Fibroblast of skin of right quadriceps (primary cell): Measurements from ENCODE around the gene DYSF.
"Not testable (repeated sequence)": the region's sequence is repeated elsewhere in the genome, so short reads cannot be mapped to it uniquely, and the experiment has no call there.

Experiments
- DNase-seq: peaks from one replicate; pipeline ENCODE4 v3.0.0-alpha.2; 2013

The DYSF gene

DNA sequence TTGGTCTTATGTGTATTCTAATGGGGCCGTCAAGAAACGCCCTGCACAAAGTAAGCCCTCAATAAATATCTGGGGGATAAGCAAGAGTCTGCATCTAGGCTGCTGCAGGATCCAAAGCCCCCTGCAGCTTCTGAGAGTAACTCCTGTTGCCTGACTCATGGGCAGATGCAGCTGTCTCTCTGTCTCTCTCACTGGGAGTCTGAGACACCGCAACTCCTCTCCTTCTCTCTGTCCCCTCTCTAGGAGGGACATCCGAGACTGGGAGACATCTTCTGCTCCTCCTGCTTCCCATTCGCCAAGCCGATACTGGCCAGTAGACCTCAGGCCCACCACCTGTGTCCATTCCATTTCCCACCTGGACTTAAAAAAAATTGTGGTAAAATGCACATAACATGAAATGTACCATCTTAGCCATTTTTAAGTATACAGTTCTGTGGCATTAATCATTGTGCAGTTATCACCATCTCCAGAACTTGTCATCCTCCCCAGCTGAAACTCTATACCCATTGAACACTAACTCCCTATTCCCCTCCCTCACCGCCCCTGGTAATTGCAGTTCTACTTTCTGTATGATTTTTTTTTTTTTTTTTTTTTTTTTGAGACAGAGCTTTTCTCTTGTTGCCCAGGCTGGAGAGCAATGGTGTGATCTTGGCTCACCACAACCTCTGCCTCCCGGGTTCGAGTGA lies 20.1 kb downstream of the DYSF start:
- no peak for DNase-seq

DNA sequence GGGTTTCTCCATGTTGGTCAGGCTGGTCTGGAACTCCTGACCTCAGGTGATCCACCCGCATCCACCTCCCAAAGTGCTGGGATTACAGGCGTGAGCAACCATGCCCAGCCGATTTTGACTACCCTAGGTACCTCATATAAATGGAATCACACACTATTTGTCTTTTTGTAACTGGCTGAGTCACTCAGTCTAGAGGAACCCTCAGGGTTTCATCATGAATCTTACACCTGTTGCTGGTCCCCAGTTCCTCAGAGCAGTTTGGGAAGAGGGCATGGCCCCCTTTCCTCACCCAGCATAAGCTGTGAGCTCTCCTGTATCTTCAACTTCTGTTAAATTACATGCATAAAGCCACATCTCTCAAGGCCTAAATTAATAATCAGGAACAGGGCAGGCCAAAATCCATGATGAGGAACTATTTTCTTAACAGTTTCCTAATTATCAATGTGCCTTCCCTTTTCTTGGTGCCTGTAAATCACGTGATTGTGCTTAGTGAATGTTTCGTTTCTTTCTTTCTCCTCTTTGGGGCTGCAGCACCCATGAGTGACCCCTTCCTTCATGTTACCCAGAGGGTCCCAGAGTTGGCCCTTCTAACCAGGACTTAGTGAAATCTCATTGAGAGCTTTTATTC lies 20.9 kb downstream of the DYSF start:
- no peak for DNase-seq

DNA sequence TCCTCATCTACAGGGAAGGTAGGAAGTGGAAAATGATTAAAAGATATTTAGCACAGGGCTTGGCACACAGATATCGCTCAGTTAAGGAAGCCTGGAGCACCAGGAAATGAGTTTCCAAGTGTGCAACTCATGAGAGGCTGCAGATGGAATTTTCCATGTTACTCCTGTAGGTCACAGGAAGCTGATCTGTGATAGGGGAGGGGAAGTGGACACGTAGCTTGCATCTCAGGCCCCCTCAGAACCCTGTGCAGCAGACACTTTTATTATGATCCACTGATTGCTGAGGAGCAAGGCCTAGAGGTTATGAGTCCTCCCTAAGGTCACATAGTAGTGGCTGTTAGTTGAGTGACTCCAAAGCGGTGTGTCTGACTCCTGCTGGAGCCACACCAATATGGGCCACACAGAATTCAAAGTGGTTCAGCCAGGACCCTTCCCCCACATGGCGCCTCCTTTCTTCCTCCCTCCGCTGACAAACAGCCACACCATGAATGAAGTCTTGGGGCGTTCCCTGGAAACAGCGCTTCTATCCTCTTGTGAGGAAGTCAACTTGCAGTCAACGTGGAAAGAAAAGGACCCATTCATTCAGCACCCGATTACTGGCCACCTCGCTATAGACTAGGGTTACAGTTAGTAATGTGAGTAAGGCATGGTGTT lies 21.5 kb downstream of the DYSF start:
- no peak for DNase-seq

DNA sequence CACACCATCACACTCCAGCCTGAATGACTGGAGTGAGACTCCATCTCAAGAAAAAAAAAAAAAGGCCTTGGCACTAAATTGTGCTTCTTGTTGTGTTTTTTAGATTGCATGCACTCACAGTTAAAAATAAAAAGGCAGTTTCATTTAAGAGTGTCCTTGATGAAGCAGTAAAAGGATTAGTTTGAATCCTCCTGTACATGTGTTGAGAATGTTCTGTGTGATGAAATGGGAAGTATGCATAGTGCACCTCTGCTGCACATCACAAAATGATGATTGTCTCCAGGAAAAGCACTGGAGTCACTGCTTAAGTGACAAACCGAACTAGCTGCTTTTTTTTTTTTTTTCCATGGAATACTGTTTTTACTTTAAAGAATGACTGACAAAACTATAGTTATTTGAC lies 23.1 kb downstream of the DYSF start:
- no peak for DNase-seq

DNA sequence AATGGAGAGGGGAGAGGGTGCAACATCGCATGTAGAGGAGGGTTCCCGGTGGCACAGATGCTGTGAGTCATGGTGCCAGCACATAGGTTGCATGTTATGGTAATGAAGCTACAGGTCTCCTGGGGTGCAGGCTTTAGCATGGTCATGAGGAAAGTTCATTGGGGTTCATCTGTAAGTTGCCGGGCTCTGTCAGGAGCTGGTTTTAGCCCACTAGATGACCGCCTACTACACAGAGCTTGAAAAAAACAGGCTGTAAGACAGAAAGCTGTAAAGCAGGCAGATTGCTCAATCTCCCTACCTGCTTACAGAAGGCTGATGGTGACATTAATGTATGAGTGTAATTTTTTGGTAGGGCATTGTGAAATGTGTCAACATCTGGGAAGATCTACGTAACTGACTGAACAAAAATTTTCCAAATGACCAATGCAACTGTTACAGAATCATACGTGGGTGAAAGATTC lies 23.9 kb downstream of the DYSF start:
- DNase-seq = no peak

DNA sequence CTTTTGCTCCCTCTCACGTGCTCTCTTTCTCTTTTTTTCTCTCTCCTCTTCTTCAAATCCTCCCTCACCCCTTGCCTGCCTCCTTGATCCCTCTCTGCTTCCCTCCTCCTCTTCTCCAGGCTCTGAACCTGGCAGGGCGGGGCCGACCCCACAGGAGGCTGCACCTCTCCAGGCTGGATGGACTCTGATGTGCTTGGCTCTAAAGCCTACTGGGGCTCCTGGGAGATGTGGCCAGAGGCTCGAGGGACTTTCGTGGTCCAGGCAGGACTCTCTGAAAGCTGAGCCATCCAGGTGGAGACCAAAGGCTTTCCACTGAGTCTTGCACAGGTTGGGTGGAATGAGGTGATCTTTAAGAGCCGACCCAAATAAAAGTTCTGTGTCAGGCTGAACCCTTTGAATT lies 25.4 kb downstream of the DYSF start:
- no peak for DNase-seq

DNA sequence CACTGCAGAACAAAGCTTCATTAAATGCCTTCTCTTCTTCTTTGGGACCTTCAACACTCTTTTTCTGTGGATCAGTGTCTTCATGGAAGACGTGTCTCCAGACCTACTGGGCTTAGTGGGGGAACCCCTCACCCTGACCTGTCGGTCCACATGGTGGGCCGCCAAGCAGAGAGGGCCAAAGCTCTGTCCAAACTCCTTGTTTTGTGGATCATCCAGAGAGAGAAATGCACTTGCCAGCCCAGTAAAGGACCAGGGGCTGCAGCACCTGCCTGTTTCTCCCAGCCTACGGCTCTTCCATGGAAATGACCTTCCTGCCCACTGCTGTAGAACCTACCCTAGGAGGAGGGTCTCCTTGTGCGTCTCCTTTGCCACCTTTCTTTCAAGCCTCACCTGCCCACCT lies 25.9 kb downstream of the DYSF start:
- no peak for DNase-seq

DNA sequence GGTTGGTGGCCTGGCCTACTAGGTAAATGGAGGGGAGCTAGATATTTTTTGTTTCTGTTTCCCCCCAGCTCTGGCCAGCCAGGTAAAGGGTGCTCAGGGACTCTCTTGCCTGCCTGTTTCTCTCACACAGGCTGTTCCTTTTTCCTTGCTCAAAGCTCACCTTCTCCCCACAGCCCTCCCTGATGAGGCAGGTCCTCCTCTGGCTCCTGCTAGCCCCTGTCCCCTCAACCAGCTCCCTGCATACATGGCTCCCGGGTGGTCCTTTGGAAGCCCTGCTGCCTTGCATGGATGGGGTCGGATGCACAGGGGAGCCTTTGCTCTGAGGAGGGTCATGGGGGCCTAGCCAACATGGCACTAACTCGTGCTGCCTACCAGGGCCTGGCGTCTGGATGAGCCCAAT lies 27.8 kb downstream of the DYSF start:
- DNase-seq = no peak

DNA sequence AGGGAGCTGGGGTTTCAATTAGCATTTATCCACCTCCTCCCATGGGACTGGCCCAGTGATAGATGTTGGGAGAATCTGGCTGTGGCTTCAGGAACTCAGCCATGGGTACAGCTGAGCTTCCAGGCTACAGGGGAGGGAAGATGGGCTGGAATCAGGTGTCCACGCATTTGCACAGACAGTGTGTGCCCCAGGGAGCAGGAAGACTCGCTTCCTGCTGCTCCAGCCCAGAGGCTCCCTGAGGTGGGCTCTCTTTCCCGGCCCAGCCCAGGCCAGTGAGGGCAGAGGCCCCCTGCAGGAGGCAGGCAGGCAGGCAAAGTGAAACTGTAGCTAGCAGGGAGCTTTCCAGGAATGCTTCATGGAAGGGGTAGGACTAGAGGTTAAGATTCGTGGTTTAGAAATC lies 28.7 kb downstream of the DYSF start:
- DNase-seq = no peak

DNA sequence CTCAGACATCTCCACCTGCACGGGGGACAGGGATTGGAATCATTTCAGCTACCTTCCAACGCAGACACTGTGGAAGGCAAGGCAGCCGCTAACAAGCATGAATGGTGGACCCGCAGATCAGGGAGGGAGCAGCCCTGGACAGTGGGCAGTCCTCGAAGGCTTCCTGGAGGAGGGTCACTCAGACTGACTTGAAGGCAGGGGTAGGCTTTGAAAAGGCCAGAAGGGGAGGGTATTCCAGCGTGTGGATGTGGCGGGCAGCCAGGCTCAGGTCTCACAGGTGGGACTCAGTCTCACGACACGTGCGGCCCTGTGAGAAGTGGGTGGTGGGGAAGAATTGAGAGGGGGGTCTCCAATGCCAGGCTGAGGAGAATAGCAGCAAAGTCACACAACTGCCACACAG lies 29.9 kb downstream of the DYSF start:
- no peak for DNase-seq

DNA sequence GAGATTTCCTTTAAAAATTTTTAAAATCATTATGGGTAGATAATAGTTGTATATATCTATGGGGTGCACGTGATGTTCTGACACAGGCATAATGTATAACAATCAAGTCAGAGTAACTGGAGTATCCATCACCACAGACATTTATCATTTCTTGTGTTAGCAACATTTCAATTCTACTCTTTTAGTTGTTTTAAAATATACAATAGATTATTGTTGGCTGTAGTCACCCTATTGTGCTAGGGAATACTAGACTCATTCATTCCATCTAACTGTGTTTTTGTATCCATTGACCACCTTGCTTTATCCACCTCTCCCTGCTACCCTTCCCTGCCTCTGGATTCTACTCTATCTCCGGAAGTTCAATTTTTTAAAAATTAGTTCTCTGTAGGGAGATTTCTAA lies 31.0 kb downstream of the DYSF start:
- no peak for DNase-seq

DNA sequence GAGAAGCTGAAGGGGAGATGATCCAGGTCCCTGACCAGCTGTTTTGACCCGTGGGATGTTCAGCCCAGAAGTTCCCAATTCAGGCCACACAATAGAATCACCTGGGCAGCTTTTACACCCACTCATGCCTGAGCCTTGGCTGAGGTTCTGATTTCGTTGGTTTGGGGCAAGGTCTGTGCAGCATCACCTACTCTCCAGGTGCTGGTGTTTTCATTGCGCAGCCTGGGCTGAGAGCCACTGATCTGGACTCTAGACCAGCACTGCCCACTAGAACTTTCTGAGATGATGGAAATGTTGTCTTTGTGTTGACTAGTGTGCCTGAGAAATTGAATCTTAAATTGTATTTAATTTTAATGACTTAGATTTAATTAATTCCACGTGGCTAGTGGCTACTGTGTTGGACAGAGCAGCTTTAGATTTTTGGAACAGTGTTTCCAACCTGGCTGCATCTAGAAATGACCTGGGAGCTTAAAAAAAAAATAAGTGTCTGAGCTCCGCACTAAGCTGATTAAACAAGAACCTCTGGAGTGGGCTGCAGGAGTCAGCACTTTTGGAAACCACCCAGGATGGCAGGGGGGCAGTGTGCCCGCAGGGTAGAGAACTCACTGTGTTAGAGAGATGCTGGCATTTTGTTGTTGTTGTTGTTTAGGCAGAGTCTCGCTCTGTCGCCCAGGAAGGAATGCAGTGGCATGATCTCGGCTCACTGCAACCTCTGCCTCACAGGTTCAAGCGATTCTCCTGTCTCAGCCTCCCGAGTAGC lies 33.7 kb downstream of the DYSF start:
- DNase-seq = no peak

DNA sequence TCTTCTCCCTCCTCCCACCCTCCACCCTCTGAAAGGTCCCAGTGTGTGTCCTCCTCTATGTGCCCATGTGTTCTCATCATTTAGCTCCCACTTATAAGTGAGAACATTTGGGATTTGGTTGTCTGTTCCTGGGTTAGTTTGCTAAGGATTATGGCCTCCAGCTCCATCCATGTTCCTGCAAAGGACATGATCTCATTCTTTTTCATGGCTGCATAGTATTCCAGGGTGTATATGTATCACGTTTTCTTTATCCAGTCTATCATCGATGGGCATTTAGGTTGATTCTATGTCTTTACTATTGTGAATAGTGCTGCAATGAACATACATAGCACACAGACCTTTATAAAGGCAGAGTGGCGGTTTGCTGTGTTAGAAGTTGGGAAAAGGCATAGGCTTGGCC lies 38.2 kb downstream of the DYSF start:
- DNase-seq = not testable (repeated sequence)

DNA sequence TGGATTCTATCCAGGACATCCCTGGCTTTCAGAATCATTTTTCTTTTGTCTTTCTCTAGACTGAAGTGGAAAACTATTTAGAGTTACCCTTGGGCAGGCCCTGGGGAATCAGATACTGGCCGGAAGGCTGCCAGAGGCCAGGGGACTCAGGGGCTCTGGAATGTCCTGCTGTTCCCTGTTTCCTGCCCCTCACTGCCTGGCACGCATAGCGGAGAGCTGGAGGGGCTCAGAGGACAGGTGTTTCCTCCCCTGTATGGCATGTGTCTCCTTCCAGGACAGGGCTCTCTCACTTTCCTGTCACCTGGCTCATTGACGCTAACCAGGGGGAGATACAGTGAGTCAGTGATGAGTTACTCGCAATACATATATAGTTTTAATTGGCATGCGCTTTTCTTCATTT lies 38.8 kb downstream of the DYSF start:
- no peak for DNase-seq

DNA sequence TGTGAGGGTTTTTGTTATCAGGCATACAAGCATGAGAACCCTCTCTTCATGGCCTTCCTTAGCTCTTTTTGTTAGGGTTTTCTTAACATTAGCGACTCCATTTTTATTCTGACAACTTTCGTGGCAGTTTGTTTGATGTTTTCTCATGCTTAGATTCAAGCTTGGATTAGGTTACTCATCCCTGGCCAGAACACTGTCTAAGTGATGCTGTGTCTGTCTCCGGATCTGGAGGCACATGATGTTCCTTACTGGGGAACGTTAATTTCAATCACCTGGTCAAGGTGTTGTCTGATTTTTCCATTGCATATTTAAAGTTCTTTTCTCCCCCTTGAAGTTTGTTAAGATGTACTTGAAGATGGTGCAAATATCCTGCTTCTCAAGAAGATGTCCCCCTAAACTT lies 40.7 kb downstream of the DYSF start:
- DNase-seq = no peak

DNA sequence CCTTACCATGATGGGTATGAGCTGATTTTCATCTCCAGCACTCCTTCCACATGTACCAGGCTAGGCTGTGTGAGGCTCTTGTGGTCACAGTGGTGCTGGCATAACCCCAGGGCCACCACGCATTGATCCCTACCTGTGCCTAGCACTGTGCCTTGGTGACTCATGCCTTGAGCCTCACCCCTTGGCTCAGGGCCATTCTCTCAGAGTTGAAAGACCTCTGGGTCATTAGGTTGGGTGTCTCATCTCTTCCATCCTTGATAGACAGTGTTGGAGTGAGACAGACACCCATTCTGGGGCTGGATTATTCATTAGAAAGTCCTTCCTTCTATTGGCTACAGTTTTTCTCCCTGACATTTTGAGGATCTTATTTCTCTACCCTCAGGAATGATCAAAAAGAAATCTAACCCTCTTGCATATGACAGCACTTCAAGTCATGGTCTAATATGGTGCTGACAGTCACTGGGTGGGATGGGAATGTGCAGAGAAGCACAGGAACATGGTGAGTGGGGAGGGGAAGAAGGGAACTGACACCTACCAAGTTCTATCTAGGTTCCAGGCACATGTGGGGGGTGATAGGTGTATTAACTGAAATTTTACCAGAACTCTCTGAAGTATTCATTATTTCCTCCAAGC lies 41.3 kb downstream of the DYSF start:
- no peak for DNase-seq

DNA sequence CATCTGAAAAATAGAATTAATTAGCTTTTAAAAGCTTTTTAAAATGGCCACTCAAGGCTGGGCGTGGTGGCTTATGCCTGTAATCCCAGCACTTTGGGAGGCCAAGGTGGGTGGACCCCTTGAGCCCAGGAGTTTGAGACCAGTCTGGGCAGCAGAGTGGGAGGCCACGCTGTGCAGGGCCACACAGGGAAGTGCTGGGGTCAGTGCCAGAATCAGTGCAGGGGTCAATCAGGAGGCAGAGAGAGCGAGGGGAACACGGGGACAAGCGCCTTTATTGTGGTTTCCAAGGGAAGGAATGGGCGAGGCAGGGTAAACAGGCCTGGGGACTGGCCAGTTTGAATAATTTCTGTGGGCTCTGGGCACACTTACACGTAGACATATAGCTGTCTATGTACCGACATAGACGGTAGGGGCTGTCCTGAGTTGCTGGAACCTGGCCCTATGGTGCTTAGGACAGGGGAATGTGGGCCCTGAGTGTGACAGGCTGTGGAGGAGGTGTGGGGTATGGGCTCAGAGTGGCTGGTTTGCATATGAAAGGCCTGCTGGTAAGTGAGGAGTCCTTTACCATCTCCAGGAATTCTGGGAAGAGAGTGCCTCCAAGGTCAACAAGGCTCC lies 42.9 kb downstream of the DYSF start:
- no peak for DNase-seq

DNA sequence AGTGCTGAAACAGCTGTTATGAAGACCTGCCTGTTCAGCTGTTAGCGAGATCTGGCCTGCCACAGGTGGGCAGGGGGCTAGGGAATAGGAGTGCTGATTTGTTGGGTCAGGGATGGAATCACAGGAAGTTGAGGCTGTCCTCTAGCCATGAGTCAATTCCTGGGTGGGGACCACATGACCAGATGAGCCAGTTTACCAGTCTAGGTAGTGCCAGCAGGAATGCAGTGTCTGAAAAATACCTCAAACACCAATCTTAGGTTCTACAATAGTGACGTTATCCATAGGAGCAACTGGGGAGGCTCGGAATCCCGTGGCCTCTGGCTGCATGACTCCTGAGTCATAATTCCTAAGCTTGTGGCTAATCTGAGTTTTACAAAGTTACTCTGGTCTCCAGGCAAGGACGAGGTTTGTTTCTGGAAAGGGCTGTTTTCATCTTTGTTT lies 44.9 kb downstream of the DYSF start:
- peak; percentile 82 for DNase-seq

DNA sequence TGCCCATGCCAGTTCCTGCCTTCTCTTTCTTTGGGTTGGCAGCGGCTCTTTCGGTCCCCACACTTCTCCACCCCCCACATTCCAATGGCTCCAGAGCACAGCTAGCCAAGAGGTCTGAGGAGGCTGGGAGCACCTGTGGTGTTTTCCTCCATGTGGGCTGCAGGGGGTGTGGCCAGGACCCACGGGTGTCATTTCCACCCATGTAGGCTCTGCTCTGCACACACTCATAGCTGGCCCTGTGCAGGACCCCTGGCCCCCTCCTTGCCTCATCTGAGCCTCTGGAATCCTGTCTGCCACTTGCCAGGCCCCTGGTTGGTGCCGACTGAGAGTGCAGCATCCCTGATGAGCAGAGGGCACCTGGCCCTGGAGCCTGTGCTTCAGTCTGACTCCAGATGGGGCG lies 46.3 kb downstream of the DYSF start:
- no peak for DNase-seq

DNA sequence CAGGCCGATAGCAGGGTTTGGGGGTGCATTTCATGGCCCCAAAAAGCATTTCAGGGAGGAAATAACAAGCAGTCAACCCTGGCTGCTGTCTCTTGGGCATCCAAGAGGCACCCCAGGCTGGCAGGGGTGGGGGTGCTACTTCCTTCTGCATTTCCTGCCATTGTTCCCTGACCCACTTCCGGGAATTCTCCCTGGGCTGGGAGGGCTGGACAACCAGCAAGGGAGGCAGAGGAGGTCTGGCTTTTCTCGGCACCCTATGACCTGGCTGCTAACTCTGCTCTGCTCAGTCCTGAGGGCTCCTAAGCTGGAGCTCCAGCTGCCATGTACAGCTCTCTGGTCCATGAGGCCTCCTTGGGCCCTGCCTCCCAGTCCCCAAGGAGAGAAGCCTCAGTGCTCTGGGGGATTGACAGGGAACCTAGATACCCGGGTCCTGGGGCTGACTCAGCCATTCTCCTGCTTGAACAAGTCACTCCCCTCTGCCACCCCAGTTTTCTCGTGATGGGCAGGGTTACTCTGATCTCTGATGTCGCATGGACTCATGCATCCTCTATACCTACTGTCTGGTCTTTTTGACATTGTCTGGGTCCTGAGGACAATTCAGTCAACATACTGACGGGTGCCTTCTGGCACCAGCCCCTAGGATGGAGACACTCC lies 47.2 kb downstream of the DYSF start:
- DNase-seq = no peak

DNA sequence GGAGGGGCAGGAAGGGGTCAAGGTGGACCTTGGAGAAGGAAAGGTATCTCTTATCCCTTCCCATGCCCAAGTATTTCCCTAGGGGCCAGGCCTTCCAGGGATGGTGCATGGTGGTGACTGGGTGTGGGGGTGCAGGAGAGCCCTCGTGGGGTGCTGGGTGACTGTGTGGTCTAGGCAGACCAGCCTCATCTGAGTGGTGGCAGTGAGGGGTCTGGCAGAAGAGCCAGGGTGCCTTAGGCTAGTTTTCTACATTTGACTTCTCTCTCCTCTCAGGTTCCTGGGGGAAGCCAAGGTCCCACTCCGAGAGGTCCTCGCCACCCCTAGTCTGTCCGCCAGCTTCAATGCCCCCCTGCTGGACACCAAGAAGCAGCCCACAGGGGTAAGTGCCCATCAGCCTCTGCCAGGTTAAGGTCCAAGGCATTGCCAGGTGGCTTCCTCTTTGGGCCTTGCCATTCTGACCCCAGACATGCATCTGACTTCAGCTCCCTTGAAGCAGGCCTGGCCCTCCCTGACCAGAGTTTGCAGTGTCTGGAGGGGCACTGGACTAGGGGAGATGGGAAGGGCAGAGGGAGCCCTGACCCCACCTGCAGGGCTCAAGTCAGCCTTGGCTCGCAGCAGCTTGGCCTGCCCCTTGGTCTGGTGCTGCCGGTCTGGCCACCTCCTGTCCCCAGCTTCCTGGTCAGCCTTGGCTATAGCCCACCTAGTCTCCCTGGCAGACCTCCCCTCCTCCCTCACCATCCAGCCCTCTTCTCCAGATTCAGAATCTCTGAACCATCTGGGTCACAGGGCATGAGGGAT lies 49.8 kb downstream of the DYSF start:
- DNase-seq = no peak
